PC-3 (cell line): ENCODE results near the gene RASGRP3.
A peak's percentile ranks its signal among the peaks of the same experiment; 100 is the strongest.

Experiments used
- EZH2 ChIP-seq: fragments of 300-600 bp; sonication (generic); IDR thresholded peaks from one replicate; pipeline ENCODE4 v1.6.1; 2017; ENCODE audit warnings: antibody characterized with exemption, mild to moderate bottlenecking, low read length; ENCODE audit not compliant: unreplicated experiment
- TF ChIP-seq, protein P1 (sequence below): fragments of 300-600 bp; sonication (generic); conservative IDR thresholded peaks from 2 replicates; pipeline ENCODE4 v1.5.1; 2017; ENCODE audit warnings: antibody characterized with exemption, low read depth, mild to moderate bottlenecking, low read length

DNA sequence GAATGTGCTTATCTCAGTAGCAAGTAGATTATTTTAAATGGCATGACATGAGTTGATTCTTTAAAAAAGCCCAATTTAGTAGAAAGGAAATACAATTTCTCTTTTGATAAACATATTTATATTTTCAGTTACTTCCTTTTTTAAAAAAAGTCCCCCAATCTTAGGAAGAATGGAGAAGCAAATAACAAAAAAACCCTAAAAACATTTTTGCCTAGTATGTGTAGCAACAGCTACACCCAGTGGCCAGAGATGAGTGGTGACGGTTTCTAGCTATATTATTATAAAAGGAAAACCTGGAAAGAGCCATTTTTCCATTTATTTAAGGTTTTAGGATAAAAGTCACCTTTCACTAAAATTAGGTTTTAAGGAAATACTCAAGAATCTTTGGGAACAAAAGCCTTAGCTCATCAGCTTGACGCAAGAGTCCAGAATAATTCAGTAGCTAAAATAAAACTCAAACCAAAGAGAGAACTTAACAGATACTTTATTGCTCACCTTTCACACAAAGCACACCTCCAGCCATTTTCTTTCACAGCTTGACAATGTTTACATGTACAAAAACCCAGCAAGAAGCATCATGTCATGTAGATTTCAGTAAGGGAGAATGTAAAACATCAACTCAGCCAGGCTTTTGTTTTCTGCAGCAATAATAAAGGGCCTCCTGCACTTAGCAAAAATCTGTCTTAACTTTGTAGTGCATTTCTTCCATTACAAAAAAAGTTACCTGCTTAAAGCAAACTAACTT, 106.9 kb downstream of the RASGRP3 start:
- TF ChIP-seq, protein P1, sequence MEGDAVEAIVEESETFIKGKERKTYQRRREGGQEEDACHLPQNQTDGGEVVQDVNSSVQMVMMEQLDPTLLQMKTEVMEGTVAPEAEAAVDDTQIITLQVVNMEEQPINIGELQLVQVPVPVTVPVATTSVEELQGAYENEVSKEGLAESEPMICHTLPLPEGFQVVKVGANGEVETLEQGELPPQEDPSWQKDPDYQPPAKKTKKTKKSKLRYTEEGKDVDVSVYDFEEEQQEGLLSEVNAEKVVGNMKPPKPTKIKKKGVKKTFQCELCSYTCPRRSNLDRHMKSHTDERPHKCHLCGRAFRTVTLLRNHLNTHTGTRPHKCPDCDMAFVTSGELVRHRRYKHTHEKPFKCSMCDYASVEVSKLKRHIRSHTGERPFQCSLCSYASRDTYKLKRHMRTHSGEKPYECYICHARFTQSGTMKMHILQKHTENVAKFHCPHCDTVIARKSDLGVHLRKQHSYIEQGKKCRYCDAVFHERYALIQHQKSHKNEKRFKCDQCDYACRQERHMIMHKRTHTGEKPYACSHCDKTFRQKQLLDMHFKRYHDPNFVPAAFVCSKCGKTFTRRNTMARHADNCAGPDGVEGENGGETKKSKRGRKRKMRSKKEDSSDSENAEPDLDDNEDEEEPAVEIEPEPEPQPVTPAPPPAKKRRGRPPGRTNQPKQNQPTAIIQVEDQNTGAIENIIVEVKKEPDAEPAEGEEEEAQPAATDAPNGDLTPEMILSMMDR: peak; percentile 91
- no peak for TF ChIP-seq EZH2
